ENCODE data around the gene RTBDN. TPM values are rescaled to one million over a fixed set of nuclear protein-coding genes. Genes with fewer than 3 reads are reported as not detected.

The RTBDN gene
- total and polyA plus RNA-seq, 2 of the 8 experiments (the other 6 are each of a cell fraction or from before 2014, with no cell fraction given) = 4.0 to 4.8 TPM

DNA sequence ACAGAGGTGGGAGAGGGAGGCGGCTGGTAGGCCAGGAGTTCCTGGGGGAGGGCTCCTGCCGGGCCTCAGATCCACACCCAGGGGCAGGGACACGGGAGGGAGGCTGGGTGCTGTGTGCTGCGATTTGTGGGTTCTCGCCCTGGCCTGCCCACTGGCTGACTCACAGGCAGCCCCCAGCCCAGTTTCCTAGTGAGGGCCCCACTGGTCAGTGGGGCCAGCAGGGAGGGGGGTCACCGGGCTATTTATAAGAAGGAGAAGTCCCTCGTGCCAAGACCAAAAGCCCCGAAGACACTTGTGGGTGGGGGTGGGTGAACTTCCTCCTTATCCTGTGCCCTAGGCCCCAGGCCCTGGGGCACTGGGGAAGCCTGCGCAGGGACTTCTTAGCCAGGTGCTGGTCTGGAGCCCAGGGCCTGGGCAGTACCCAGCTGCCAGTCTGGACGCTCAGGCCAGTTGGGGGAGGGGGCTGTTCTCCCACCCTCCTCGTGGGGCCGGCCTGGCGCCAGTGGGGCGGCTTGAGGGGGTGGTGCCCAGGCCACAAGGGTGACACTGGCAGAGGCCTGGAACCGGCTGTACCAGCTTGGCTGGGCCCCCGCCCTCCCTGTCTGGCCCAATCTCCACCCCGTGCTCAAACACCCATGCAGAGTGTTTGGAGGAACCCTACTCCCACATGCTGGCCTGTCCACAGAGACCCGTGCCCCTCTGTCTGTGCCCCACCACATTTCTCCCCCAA lies 48.1 kb downstream of the RTBDN start:
- H3K79me1 ChIP-seq (ENCODE audit: low read depth, low read length) = no peaks in the 10 kb centered on the region; the same call in 1 of the 2 replicates
- ChIA-PET POLR2A (ENCODE audit: partially characterized antibody) (interaction anchor here (0.7 to 3.5 kb wide), 6 partner anchors 7 to 14 kb away, joined by 3 to 33 read pairs (median 10); partner anchors contain the start of gene HOOK2), CTCF (ENCODE audit: partially characterized antibody) (interaction anchor here (1.3 to 4.5 kb wide), 4 partner anchors 9 to 21 kb away, joined by 3 to 39 read pairs (median 14); no protein-coding TSS in a partner anchor)
- H3K9ac ChIP-seq (replicated peaks in 1 of 4; ENCODE audit: extremely low read depth in 1 of 4, low read depth in 3 of 4, low read length in 3 of 4) = no peak overlapping the region
- no peak overlapping the region for H2AFZ ChIP-seq (ENCODE audit: low read length)
- no peak overlapping the region for H3K14ac ChIP-seq (ENCODE audit: insufficient read length)
- no peak overlapping the region for H2BK20ac ChIP-seq (ENCODE audit: low read length)
- H3K4me2 ChIP-seq (ENCODE audit: insufficient read depth in 1 of 2, low read depth in 2 of 2, low read length in 2 of 2) = no peak overlapping the region
- no peak overlapping the region for H4K5ac ChIP-seq (ENCODE audit: insufficient read length, low read depth, low read length)
- no peaks in the 10 kb centered on the region for H3K9me3 ChIP-seq (ENCODE audit: insufficient read depth in 2 of 2, low read depth in 1 of 2, low read length in 1 of 2)
- no peak overlapping the region for H3K56ac ChIP-seq (replicated peaks; ENCODE audit: insufficient read length, low read depth, low read length)
- H3K27ac ChIP-seq (ENCODE audit: low read depth, low read length) = no peak overlapping the region
- no peak overlapping the region for H4K91ac ChIP-seq (replicated peaks; ENCODE audit: insufficient read length, low read length)
- no peak overlapping the region for H2BK120ac ChIP-seq (replicated peaks; ENCODE audit: low read depth, low read length)
- H3K4me1 ChIP-seq (replicated peaks in 1 of 4; ENCODE audit: control insufficient read depth in 3 of 4, insufficient read depth in 4 of 4, low read length in 3 of 4) = peaks cover 16 to 42% (median 26%) of the 10 kb centered on the region in 4 experiments
- peaks cover 0 to 1% of the 10 kb centered on the region in 2 experiments for H4K20me1 ChIP-seq (replicated peaks in 1 of 2; ENCODE audit: control insufficient read depth in 1 of 2, insufficient read depth in 2 of 2, low read length in 2 of 2)
- no peak for FAIRE-seq
- peaks cover 0 to 7% (median 4%) of the 10 kb centered on the region in 4 experiments; a peak in 5 of 7 replicates for H3K27me3 ChIP-seq (replicated peaks in 1 of 4; ENCODE audit: control insufficient read depth in 3 of 4, extremely low read depth in 1 of 4, insufficient read depth in 3 of 4, low read length in 3 of 4)
- H4K8ac ChIP-seq (ENCODE audit: extremely low read depth, insufficient read depth, low read length) = peak overlapping the region; percentile 69; the same call in 1 of the 2 replicates
- H3K79me2 ChIP-seq (ENCODE audit: control insufficient read depth in 1 of 2, insufficient read depth in 2 of 2, low read length in 2 of 2) = no peaks in the 10 kb centered on the region
- H2AK5ac ChIP-seq (ENCODE audit: low read depth, low read length) = no peak overlapping the region; the same call in 1 of the 2 replicates
- H3K18ac ChIP-seq (ENCODE audit: extremely low read depth, low read length) = no peak overlapping the region; the same call in none of the 2 replicates
- H2BK12ac ChIP-seq (ENCODE audit: low read depth, low read length) = peak overlapping the region; percentile 17; the same call in 1 of the 2 replicates
- peak overlapping the region; percentile 44; the same call in 1 of the 2 replicates for H2BK5ac ChIP-seq (ENCODE audit: low read depth, low read length)
- H2BK15ac ChIP-seq (ENCODE audit: low read length) = no peak overlapping the region
- H3K36me3 ChIP-seq (ENCODE audit: control insufficient read depth in 2 of 4, insufficient read depth in 4 of 4, low read length in 3 of 4) = no peaks in the 10 kb centered on the region
- no peak overlapping the region for H3K4ac ChIP-seq (replicated peaks; ENCODE audit: insufficient read length, low read depth, low read length)
- no peak overlapping the region for H3K4me3 ChIP-seq (ENCODE audit: extremely low read depth in 1 of 4, insufficient read depth in 2 of 4, low read depth in 3 of 4, low read length in 4 of 4)
- peaks cover 24% of the 10 kb centered on the region; the same call in 1 of the 2 replicates for H3K23me2 ChIP-seq (ENCODE audit: low read depth, low read length)
- DNase-seq (ENCODE audit: low read depth in 1 of 2, low spot score in 2 of 2) = no peak
- 84% methylated on average over 14 of the region's 18 CpGs; no CpG with 5 or more reads in 1 of the 2 experiments for WGBS, 2 experiments (ENCODE audit: extremely low coverage in 1 of 2, insufficient coverage in 1 of 2, insufficient read length in 1 of 2, insufficient replicate concordance in 2 of 2, low coverage in 1 of 2, low lambda C conversion rate in 2 of 2, missing lambda C conversion rate in 1 of 2)
- no peak overlapping the region for H3K23ac ChIP-seq (ENCODE audit: insufficient read length)
- TF ChIP-seq RBBP5 (IDR thresholded peaks at IDR 0.05; ENCODE audit: borderline replicate concordance, low read depth, low read length) (no peak), ATF3 (IDR thresholded peaks at IDR 0.05; ENCODE audit: insufficient read depth, low read depth, low read length) (no peak), YY1 (IDR thresholded peaks at IDR 0.05; ENCODE audit: low read depth, low read length) (no peak), EGR1 (IDR thresholded peaks at IDR 0.05; ENCODE audit: borderline replicate concordance, low read depth, low read length) (no peak), TEAD4 (IDR thresholded peaks at IDR 0.05; ENCODE audit: low read depth, low read length) (no peak), BCL11A (IDR thresholded peaks at IDR 0.05; ENCODE audit: low read depth in 2 of 2, low read length in 2 of 2) (no peak), EP300 (IDR thresholded peaks at IDR 0.05; ENCODE audit: borderline replicate concordance in 1 of 2, low read depth in 2 of 2, low read length in 2 of 2) (no peak), SIX5 (IDR thresholded peaks at IDR 0.05; ENCODE audit: low read depth, low read length) (no peak), TCF12 (IDR thresholded peaks at IDR 0.05; ENCODE audit: low read depth, low read length) (no peak)
- TF ChIP-seq, protein P1, sequence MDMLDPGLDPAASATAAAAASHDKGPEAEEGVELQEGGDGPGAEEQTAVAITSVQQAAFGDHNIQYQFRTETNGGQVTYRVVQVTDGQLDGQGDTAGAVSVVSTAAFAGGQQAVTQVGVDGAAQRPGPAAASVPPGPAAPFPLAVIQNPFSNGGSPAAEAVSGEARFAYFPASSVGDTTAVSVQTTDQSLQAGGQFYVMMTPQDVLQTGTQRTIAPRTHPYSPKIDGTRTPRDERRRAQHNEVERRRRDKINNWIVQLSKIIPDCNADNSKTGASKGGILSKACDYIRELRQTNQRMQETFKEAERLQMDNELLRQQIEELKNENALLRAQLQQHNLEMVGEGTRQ (IDR thresholded peaks at IDR 0.05; ENCODE audit: low read length) = no peak

Data from H1 (cell line).